GM13977 (cell line): ENCODE data around the gene PCYT2.

Experiments
- DNase-seq: peaks from one replicate; pipeline ENCODE4 v3.0.0; 2012; ENCODE audit warnings: low spot score
- CTCF ChIP-seq: IDR thresholded peaks from 2 replicates; pipeline ENCODE4 v1.5.1; 2012; ENCODE audit warnings: mild to moderate bottlenecking, control low read depth; ENCODE audit not compliant: insufficient read depth; ENCODE audit errors: extremely low read depth, missing control alignments
- in situ Hi-C: fragments of 300-500 bp; cut with MboI; formaldehyde crosslinking; loops from one replicate; pipeline ENCODE4 v1.12.0; 2022; ENCODE audit warnings: low sequenced_read_pairs, low pct_unique_long_range_greater_than_20kb, mixed read lengths, inconsistent platforms; ENCODE audit not compliant: unreplicated experiment

The PCYT2 gene

GRCh38 chr17:81871387-81872230, 39.6 kb downstream of the PCYT2 start:
- in situ Hi-C loops = no loop called here
- peak; percentile 35 for TF ChIP-seq CTCF
- DNase-seq = peak; percentile 99

- TF ChIP-seq CTCF = no peak
- peak; percentile 68 for DNase-seq
- in situ Hi-C loops = no loop called here
These were observed 40.2 kb downstream of the PCYT2 start, which contains the start of gene ARHGDIA for GRCh38 chr17:81870981-81871386. TSS of gene ARHGDIA (minus strand) at chr17:81871337. CDS start at chr17:81869930, 1,407 bp downstream.

- TF ChIP-seq CTCF = no peak
- peak; percentile 62 for DNase-seq
- in situ Hi-C loops = no loop called here
These were observed 40.8 kb downstream of the PCYT2 start for GRCh38 chr17:81870131-81870980.

GRCh38 chr17:81869221-81870130, 41.7 kb downstream of the PCYT2 start:
- in situ Hi-C loops = no loop called here
- DNase-seq = peak; percentile 81
- peak; percentile 77 for TF ChIP-seq CTCF

- in situ Hi-C loops = no loop called here
- no peak for TF ChIP-seq CTCF
- no peak for DNase-seq
These were observed 42.5 kb downstream of the PCYT2 start for GRCh38 chr17:81868674-81869220.
